BLaER1 treated with 17β-estradiol and CSF1 and Interleukin-3, amounts not matched to agents 10 nM and 100 nM (cell line): ENCODE measurements around the gene IQUB.
"Not testable (repeated sequence)": the region's sequence is repeated elsewhere in the genome, so short reads cannot be mapped to it uniquely, and the experiment has no call there.

ENCODE experiments used
- H3K27ac ChIP-seq, 11 experiments: shearing (Covaris generic); formaldehyde crosslinking; 2 replicates each; pipeline ENCODE4 v1.8.1; 2022
- H3K27me3 ChIP-seq, 11 experiments: shearing (Covaris generic); formaldehyde crosslinking; 2 replicates each; pipeline ENCODE4 v1.8.1; 2022
- H3K36me3 ChIP-seq, 11 experiments: shearing (Covaris generic); formaldehyde crosslinking; 2 replicates each; pipeline ENCODE4 v1.8.1; 2022
- H3K4me1 ChIP-seq, 10 experiments: shearing (Covaris generic); formaldehyde crosslinking; 2 replicates each; pipeline ENCODE4 v1.8.1; 2022
- H3K4me2 ChIP-seq, 11 experiments: shearing (Covaris generic); formaldehyde crosslinking; 2 replicates each; pipeline ENCODE4 v1.8.1; 2022
- H3K4me3 ChIP-seq, 10 experiments: shearing (Covaris generic); formaldehyde crosslinking; 2 replicates each; pipeline ENCODE4 v1.8.1; 2022
- H3K9ac ChIP-seq, 11 experiments: shearing (Covaris generic); formaldehyde crosslinking; 2 replicates each; pipeline ENCODE4 v1.8.1; 2022
- H3K9me3 ChIP-seq, 11 experiments: shearing (Covaris generic); formaldehyde crosslinking; replicated peaks in 1 of 11; 2 replicates each; pipeline ENCODE4 v1.8.1; 2022
- H4K20me1 ChIP-seq, 11 experiments: shearing (Covaris generic); formaldehyde crosslinking; 2 replicates each; pipeline ENCODE4 v1.8.1; 2022
- Cebpa-rat ChIP-seq, 11 experiments: shearing (Covaris generic); IDR thresholded peaks; 2 replicates each; pipeline ENCODE4 v1.8.1; 2022

IQUB gene

DNA sequence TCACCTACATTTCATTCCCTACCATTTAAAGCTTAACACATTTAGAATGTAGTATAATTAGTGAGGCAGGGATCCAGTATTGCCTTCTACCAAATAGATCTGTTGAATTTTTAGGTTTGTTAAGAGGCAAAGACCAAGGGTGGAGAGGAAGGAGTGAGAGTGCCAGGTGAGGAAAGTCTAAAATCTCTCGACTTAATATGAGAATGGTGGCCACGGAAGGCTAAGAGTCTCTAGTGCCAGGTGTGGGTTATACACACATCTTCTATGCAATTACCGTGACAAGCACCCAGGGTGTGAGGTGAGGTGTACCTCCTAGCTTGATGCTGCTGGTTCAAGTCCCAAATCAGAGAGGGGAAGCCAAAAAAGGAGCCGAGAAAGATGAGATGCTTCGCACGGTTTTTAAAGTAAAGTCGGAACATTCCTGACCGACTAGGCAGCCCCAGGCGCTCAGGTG, 439 bp downstream of the IQUB start:
- Histone ChIP-seq H3K4me3 (peak overlapping the region; percentile 57 to 75 (median 62)), H4K20me1 (peaks cover 0 to 5% (median 0%) of the 10 kb centered on the region in 11 experiments; a peak in 1 of 22 replicates), H3K27me3 (peaks cover 25 to 34% (median 30%) of the 10 kb centered on the region in 11 experiments), H3K4me1 (peaks cover 11 to 21% (median 12%) of the 10 kb centered on the region in 10 experiments; a peak in 19 of 20 replicates), H3K4me2 (peak overlapping the region; percentile 87 to 97 (median 95)), H3K9ac (peak overlapping the region in 4 of 11 experiments; percentile 28 to 68 (median 52); a peak in 6 of 22 replicates), H3K27ac (peak overlapping the region in 1 of 11 experiments; percentile 83; a peak in 1 of 22 replicates), H3K36me3 (peaks cover 0 to under 1% (median 0%) of the 10 kb centered on the region in 11 experiments; a peak in 1 of 22 replicates), H3K9me3 (no peaks in the 10 kb centered on the region)
- no peak for TF ChIP-seq Cebpa-rat (IDR thresholded peaks at IDR 0.05)

DNA sequence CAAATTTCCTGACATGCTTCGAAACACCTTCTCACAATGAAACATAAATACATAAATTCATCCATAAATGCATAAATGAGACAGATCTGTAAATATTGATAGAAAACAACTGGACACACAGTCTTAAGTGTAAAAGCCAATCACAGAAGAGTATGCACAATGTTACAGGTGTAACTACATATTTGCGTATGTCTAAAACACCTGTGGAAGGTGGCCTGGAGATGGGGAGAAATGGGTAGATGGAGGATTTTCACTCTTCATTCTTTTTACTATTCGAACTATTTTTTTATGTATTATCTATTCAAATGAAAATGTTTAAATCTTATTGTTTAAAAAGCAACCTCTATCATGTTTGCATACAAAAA, 860 bp downstream of the IQUB start:
- H3K4me1 ChIP-seq = peaks cover 11 to 19% (median 12%) of the 10 kb centered on the region in 10 experiments; a peak in 19 of 20 replicates
- no peak overlapping the region for H3K9ac ChIP-seq
- H3K4me2 ChIP-seq = peak overlapping the region in 5 of 11 experiments; percentile 90 to 96 (median 95); a peak in 4 of 22 replicates
- peak overlapping the region in 2 of 10 experiments; percentile 62 to 64; a peak in 2 of 20 replicates for H3K4me3 ChIP-seq
- peaks cover 0 to 5% (median 0%) of the 10 kb centered on the region in 11 experiments; a peak in 1 of 22 replicates for H4K20me1 ChIP-seq
- H3K9me3 ChIP-seq = no peaks in the 10 kb centered on the region
- H3K27me3 ChIP-seq = peaks cover 25 to 34% (median 30%) of the 10 kb centered on the region in 11 experiments
- no peak for TF ChIP-seq Cebpa-rat (IDR thresholded peaks at IDR 0.05)
- H3K36me3 ChIP-seq = no peaks in the 10 kb centered on the region
- H3K27ac ChIP-seq = no peak overlapping the region

- H3K4me2 ChIP-seq, H3K27ac ChIP-seq: not testable (repeated sequence)
- peaks cover 6 to 13% (median 12%) of the 10 kb centered on the region in 10 experiments; a peak in 19 of 20 replicates for H3K4me1 ChIP-seq
Observed at GRCh38 chr7:123532788-123533552, 1.4 kb downstream of the IQUB start.

DNA sequence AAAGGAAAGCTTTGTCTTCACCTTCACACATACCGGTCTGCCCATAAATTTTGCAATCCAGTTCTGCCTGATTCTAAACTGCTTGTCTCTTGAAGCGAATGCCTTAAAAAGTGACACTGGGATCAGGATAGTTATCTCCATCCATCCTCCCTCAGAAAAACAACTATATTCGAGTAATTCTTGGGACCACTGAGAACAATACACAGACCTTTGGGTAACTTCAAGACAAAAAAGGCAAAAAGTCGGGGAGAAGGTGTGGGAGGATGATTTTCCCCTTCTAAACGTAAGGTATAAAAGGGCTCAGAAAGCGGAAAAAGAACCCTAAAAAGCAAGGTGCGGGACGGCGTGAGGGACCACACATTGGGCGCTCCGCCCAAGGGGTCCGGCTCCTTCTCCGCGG, 2.1 kb downstream of the IQUB start:
- Histone ChIP-seq H3K27me3 (peaks cover 25 to 34% (median 30%) of the 10 kb centered on the region in 11 experiments), H3K4me1 (peaks cover 4 to 13% (median 11%) of the 10 kb centered on the region in 10 experiments; a peak in 19 of 20 replicates)
- H3K4me2 ChIP-seq, H3K9ac ChIP-seq, H3K4me3 ChIP-seq, H3K9me3 ChIP-seq, H3K36me3 ChIP-seq, H4K20me1 ChIP-seq, H3K27ac ChIP-seq: not testable (repeated sequence)

More at GRCh38 chr7:123532788-123533552, 1.4 kb downstream of the IQUB start:
- not testable (repeated sequence) for H3K4me3 ChIP-seq, H3K9me3 ChIP-seq, H3K36me3 ChIP-seq, H4K20me1 ChIP-seq, H3K9ac ChIP-seq
- H3K27me3 ChIP-seq = peaks cover 25 to 34% (median 30%) of the 10 kb centered on the region in 11 experiments

GRCh38 chr7:123530035-123530591, 4.3 kb downstream of the IQUB start:
- H3K4me2 ChIP-seq, H3K9ac ChIP-seq, H3K36me3 ChIP-seq, H3K4me1 ChIP-seq, H3K27ac ChIP-seq, H3K9me3 ChIP-seq, H4K20me1 ChIP-seq, H3K4me3 ChIP-seq: not testable (repeated sequence)
- H3K27me3 ChIP-seq = peaks cover 25 to 34% (median 30%) of the 10 kb centered on the region in 11 experiments

GRCh38 chr7:123528265-123528664, 6.1 kb downstream of the IQUB start:
- Histone ChIP-seq H3K27ac (no peak overlapping the region), H3K4me3 (no peak overlapping the region), H3K4me1 (no peaks in the 10 kb centered on the region), H3K36me3 (no peaks in the 10 kb centered on the region), H3K4me2 (no peak overlapping the region), H3K9me3 (no peaks in the 10 kb centered on the region), H3K9ac (no peak overlapping the region), H3K27me3 (peaks cover 14 to 22% (median 18%) of the 10 kb centered on the region in 11 experiments), H4K20me1 (no peaks in the 10 kb centered on the region)
- TF ChIP-seq Cebpa-rat (IDR thresholded peaks at IDR 0.05) = no peak

DNA sequence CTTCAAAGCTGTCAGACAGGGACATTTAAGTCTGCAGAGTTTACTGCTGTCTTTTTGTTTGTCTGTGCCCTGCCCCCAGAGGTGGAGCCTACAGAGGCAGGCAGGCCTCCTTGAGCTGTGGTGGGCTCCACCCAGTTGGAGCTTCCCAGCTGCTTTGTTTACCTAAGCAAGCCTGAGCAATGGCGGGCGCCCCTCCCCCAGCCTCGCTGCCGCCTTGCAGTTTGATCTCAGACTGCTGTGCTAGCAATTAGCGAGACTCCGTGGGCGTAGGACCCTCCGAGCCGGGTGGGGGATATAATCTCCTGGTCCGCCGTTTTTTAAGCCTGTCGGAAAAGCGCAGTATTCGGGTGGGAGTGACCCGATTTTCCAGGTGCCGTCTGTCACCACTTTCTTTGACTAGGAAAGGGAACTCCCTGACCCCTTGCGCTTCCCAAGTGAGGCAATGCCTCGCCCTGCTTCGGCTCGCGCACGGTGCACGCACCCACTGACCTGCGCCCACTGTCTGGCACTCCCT, 6.6 kb downstream of the IQUB start:
- not testable (repeated sequence) for H3K4me3 ChIP-seq, H3K4me2 ChIP-seq, H3K9ac ChIP-seq, H4K20me1 ChIP-seq, H3K27ac ChIP-seq, H3K4me1 ChIP-seq, H3K9me3 ChIP-seq, H3K36me3 ChIP-seq
- H3K27me3 ChIP-seq = peaks cover 9 to 17% (median 13%) of the 10 kb centered on the region in 11 experiments

DNA sequence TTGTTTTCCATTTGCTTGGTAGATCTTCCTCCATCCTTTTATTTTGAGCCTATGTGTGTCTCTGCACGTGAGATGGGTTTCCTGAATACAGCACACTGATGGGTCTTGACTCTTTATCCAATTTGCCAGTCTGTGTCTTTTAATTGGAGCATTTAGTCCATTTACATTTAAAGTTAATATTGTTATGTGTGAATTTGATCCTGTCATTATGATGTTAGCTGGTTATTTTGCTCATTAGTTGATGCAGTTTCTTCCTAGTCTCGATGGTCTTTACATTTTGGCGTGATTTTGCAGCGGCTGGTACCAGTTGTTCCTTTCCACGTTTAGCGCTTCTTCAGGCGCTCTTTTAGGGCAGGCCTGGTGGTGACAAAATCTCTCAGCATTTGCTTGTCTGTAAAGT, 7.9 kb downstream of the IQUB start:
- not testable (repeated sequence) for H3K4me3 ChIP-seq, H3K27ac ChIP-seq, H3K27me3 ChIP-seq, H3K4me1 ChIP-seq, H3K9me3 ChIP-seq, H3K4me2 ChIP-seq, H4K20me1 ChIP-seq, H3K9ac ChIP-seq, H3K36me3 ChIP-seq

DNA sequence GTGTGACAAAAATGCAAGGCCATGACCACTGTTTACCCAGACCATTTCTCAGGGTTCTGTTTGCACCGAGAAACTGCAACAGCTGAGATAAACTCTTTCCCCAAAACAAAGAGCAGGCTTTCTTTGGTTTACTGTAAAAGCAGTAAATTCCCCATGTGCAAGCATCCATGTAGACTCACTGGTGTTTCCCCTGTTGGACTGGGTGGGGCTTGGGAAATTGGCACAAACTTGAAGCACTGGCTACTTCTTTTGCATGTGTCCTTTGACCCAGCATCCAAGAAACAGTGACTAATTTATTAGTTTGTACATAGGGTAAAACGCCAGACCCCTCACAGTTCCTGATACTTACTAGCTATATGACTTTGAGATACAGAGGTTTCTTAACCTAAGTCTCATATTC, 12.3 kb downstream of the IQUB start:
- Histone ChIP-seq H3K36me3 (no peaks in the 10 kb centered on the region), H3K27ac (no peak overlapping the region), H3K27me3 (no peaks in the 10 kb centered on the region), H4K20me1 (no peaks in the 10 kb centered on the region), H3K4me2 (no peak overlapping the region), H3K4me3 (no peak overlapping the region), H3K9ac (no peak overlapping the region), H3K4me1 (no peaks in the 10 kb centered on the region), H3K9me3 (no peaks in the 10 kb centered on the region)
- no peak for TF ChIP-seq Cebpa-rat (IDR thresholded peaks at IDR 0.05)
